A549 (cell line): ENCODE data around the gene POLR3H. TPM values are rescaled to one million over a fixed set of nuclear protein-coding genes. Genes with fewer than 3 reads are reported as not detected.

ENCODE experiments used
- ATAC-seq, 2 experiments: fragments of 200-7000 bp in 1 of 2; fragments of >200 bp in 1 of 2; cut with Nextera tagmentation in 1 of 2; cut with Tn5 transposase in 1 of 2; 3 replicates each; pipeline versions ENCODE4 v1.8.0 to v1.9.1; 2018 to 2020; ENCODE audit warnings: mild to moderate bottlenecking in 1 of 2, moderate library complexity in 1 of 2
- CTCF ChIA-PET: fragments of 300-600 bp; sonication (Branson Sonifier 250); formaldehyde crosslinking; extraction: SDS; loops from one replicate; lab custom pipeline; 2021; ENCODE audit warnings: antibody characterized with exemption, inconsistent platforms; lab: Yijun Ruan, JAX
- POLR2A ChIA-PET: fragments of 350-600 bp; formaldehyde crosslinking; extraction: SDS; loops from one replicate; lab custom pipeline; 2021; ENCODE audit warnings: antibody characterized with exemption, inconsistent platforms; lab: Yijun Ruan, JAX
- DNase-seq, 2 experiments: peaks; one replicate each; pipeline versions ENCODE4 v3.0.0 to v3.0.0-alpha.2; 2011 to 2016; ENCODE audit warnings: low read depth in 1 of 2, low spot score in 1 of 2
- FAIRE-seq: peaks from 2 replicates; lab custom pipeline; 2011; peaks lifted over from hg19 to GRCh38; lab: Jason Lieb, UNC
- H3K27ac ChIP-seq, 2 experiments: fragments of >200 bp; sonication (Bioruptor Twin); formaldehyde crosslinking; 3 replicates each; pipeline ENCODE4 v1.5.1; 2016 to 2017
- H3K4me1 ChIP-seq: fragments of >200 bp; sonication (Bioruptor Twin); formaldehyde crosslinking; 3 replicates; pipeline ENCODE4 v1.6.1; 2016
- H3K4me2 ChIP-seq: fragments of >200 bp; sonication (Bioruptor Twin); formaldehyde crosslinking; 3 replicates; pipeline ENCODE4 v1.6.1; 2016
- H3K4me3 ChIP-seq: fragments of >200 bp; sonication (Bioruptor Twin); formaldehyde crosslinking; 3 replicates; pipeline ENCODE4 v1.5.1; 2016
- H3K9me3 ChIP-seq: fragments of >200 bp; sonication (Bioruptor Twin); formaldehyde crosslinking; 3 replicates; pipeline ENCODE4 v1.6.1; 2016
- CBX2 ChIP-seq: fragments of 200-600 bp; sonication (generic); IDR thresholded peaks from 2 replicates; pipeline ENCODE4 v1.6.1; 2016; ENCODE audit warnings: low read depth, mild to moderate bottlenecking, borderline replicate concordance
- CEBPB ChIP-seq, 2 experiments: fragments of >200 bp in 1 of 2; sonication (Bioruptor Twin) in 1 of 2; formaldehyde crosslinking in 1 of 2; IDR thresholded peaks; 2 replicates each; pipeline ENCODE4 v1.6.1; 2012 to 2016
- CHD2 ChIP-seq: fragments of 150-350 bp; IDR thresholded peaks from 2 replicates; pipeline ENCODE4 v1.6.1; 2014; ENCODE audit warnings: low read length; ENCODE audit not compliant: partially characterized antibody
- CHD4 ChIP-seq: fragments of 200-600 bp; sonication (generic); IDR thresholded peaks from 2 replicates; pipeline ENCODE4 v1.6.1; 2016; ENCODE audit warnings: antibody characterized with exemption, mild to moderate bottlenecking, borderline replicate concordance
- E2F6 ChIP-seq: IDR thresholded peaks from 2 replicates; pipeline ENCODE4 v1.6.1; 2012; ENCODE audit warnings: low read depth, borderline replicate concordance
- EHF ChIP-seq: fragments of 250-450 bp; sonication (Bioruptor Pico); IDR thresholded peaks from 2 replicates; pipeline ENCODE4 v1.5.0; 2020; ENCODE audit warnings: mild to moderate bottlenecking
- ESRRA ChIP-seq: fragments of 150-350 bp; IDR thresholded peaks from 2 replicates; pipeline ENCODE4 v1.6.1; 2014; ENCODE audit warnings: mild to moderate bottlenecking, low read length, borderline replicate concordance
- FOSL2 ChIP-seq, 2 experiments: fragments of 450-650 bp in 1 of 2; fragments of >200 bp in 1 of 2; sonication (Bioruptor Twin) in 1 of 2; formaldehyde crosslinking; IDR thresholded peaks; 2 replicates each; pipeline versions ENCODE4 v1.5.0 to v1.6.1; 2016 to 2020; ENCODE audit warnings: mild to moderate bottlenecking in 1 of 2, moderate library complexity in 1 of 2
- HEYL ChIP-seq: fragments of 250-450 bp; sonication (Bioruptor Pico); IDR thresholded peaks from 2 replicates; pipeline ENCODE4 v1.8.0; 2021; ENCODE audit warnings: mild to moderate bottlenecking, moderate library complexity
- HOXA7 ChIP-seq: fragments of 250-450 bp; sonication (Bioruptor Pico); IDR thresholded peaks from 2 replicates; pipeline ENCODE4 v1.5.0; 2020; ENCODE audit warnings: mild to moderate bottlenecking, moderate library complexity
- HOXB13 ChIP-seq: fragments of 250-450 bp; sonication (Bioruptor Pico); IDR thresholded peaks from 2 replicates; pipeline ENCODE4 v1.5.0; 2020; ENCODE audit warnings: low read depth, mild to moderate bottlenecking, moderate library complexity
- JUN ChIP-seq, 2 experiments: fragments of >200 bp; sonication (Bioruptor Twin); formaldehyde crosslinking; IDR thresholded peaks; 2 replicates in 1 of 2; 3 replicates in 1 of 2; pipeline ENCODE4 v1.6.1; 2016 to 2017
- KDM5A ChIP-seq: fragments of 200-600 bp; sonication (generic); IDR thresholded peaks from 2 replicates; pipeline ENCODE4 v1.6.1; 2016; ENCODE audit warnings: antibody characterized with exemption, mild to moderate bottlenecking
- MAFK ChIP-seq: fragments of 450-650 bp; IDR thresholded peaks from 2 replicates; pipeline ENCODE4 v1.6.1; 2014; ENCODE audit not compliant: partially characterized antibody
- MAX ChIP-seq: IDR thresholded peaks from 2 replicates; pipeline ENCODE4 v1.6.1; 2012
- MAZ ChIP-seq: fragments of 150-350 bp; IDR thresholded peaks from 2 replicates; pipeline ENCODE4 v1.6.1; 2014; ENCODE audit warnings: antibody characterized with exemption, low read depth, low read length, borderline replicate concordance
- NPAS2 ChIP-seq: fragments of 250-450 bp; sonication (Bioruptor Pico); IDR thresholded peaks from 2 replicates; pipeline ENCODE4 v1.8.0; 2022; ENCODE audit warnings: mild to moderate bottlenecking, moderate library complexity, borderline replicate concordance
- NR3C1 ChIP-seq: fragments of >200 bp; sonication (Bioruptor Twin); formaldehyde crosslinking; IDR thresholded peaks from 3 replicates; pipeline ENCODE4 v1.6.1; 2017
- PHF8 ChIP-seq: fragments of 200-600 bp; sonication (generic); IDR thresholded peaks from 2 replicates; pipeline ENCODE4 v1.6.1; 2016; ENCODE audit warnings: low read depth, mild to moderate bottlenecking, antibody characterized with exemption, moderate library complexity, borderline replicate concordance
- POLR2A ChIP-seq: IDR thresholded peaks from 2 replicates; pipeline ENCODE4 v1.6.1; 2012; ENCODE audit warnings: mild to moderate bottlenecking, low read length
- REST ChIP-seq: fragments of 200-600 bp; sonication (generic); IDR thresholded peaks from 2 replicates; pipeline ENCODE4 v1.6.1; 2016; ENCODE audit warnings: antibody characterized with exemption, mild to moderate bottlenecking, moderate library complexity
- RFX5 ChIP-seq: fragments of 450-650 bp; IDR thresholded peaks from 2 replicates; pipeline ENCODE4 v1.7.1; 2014; ENCODE audit warnings: antibody characterized with exemption, mild to moderate bottlenecking, moderate library complexity
- RNF2 ChIP-seq: fragments of 200-600 bp; sonication (generic); IDR thresholded peaks from 2 replicates; pipeline ENCODE4 v1.6.1; 2016; ENCODE audit warnings: low read depth, mild to moderate bottlenecking, antibody characterized with exemption, moderate library complexity, borderline replicate concordance
- TP53 ChIP-seq: fragments of 250-450 bp; sonication (Bioruptor Pico); IDR thresholded peaks from 2 replicates; pipeline ENCODE4 v1.5.0; 2021; ENCODE audit warnings: mild to moderate bottlenecking, moderate library complexity
- USF2 ChIP-seq: fragments of 450-650 bp; IDR thresholded peaks from 2 replicates; pipeline ENCODE4 v1.6.1; 2014; ENCODE audit warnings: antibody characterized with exemption
- ZFP36 ChIP-seq: fragments of 450-650 bp; IDR thresholded peaks from 2 replicates; pipeline ENCODE4 v1.6.1; 2014; ENCODE audit warnings: borderline replicate concordance; ENCODE audit not compliant: partially characterized antibody
- ZNF302 ChIP-seq: fragments of 250-450 bp; sonication (Bioruptor Pico); IDR thresholded peaks from 2 replicates; pipeline ENCODE4 v1.9.0; 2021; ENCODE audit warnings: inconsistent platforms, mild to moderate bottlenecking, moderate library complexity
- ZSCAN20 ChIP-seq: fragments of 250-450 bp; sonication (Bioruptor Pico); IDR thresholded peaks from 2 replicates; pipeline ENCODE4 v1.8.0; 2022; ENCODE audit warnings: mild to moderate bottlenecking, moderate library complexity
- WGBS: methylation state at CpG from one replicate; pipeline ENCODE4 v1.1.6; 2017; ENCODE audit errors: missing lambda C conversion rate; 5-methylcytosine and 5-hydroxymethylcytosine counted together
- polyA plus RNA-seq, 4 experiments: library from polyadenylated mRNA; depleted of rRNA in 3 of 4; stranded (reverse); fragments of >200 nt; fragmentation: RNase III in 1 of 4; extraction: RNeasy Plus Mini Kit Qiagen cat#74134 plus additional on column Dnase treatment in 1 of 4; gene quantifications; 2 replicates in 3 of 4; 3 replicates in 1 of 4; pipeline ENCODE4 v1.2.3, GENCODE V29; 2011 to 2017

Gene POLR3H
- polyA plus RNA-seq, 2 of the 4 experiments (the other 2 are of a cell fraction) = 24.5 to 27.7 TPM

GRCh38 chr22:41589391-41590241 lies 45.3 kb upstream of the POLR3H start, which contains the start of gene PMM1:
TSS of gene PMM1 (minus strand) at chr22:41589840. CDS start at chr22:41589805, 35 bp downstream.
- FAIRE-seq = no peak
- Histone ChIP-seq H3K4me1 (peaks cover 21% of the 10 kb centered on the region), H3K27ac (peak within 1 kb of the TSS; percentile 78 to 97)

GRCh38 chr22:41587347-41587723 lies 43.1 kb upstream of the POLR3H start:
- POLR2A ChIA-PET = no interaction called here
- FAIRE-seq = no peak
- no peak for ATAC-seq
- peak overlapping the region; percentile 56 to 97; a peak in 4 of 6 replicates for H3K27ac ChIP-seq
- peak overlapping the region; percentile 93 for H3K4me2 ChIP-seq
- DNase-seq = no peak
- no peak overlapping the region for H3K4me3 ChIP-seq
- no peaks in the 10 kb centered on the region for H3K9me3 ChIP-seq
- peaks cover 21% of the 10 kb centered on the region for H3K4me1 ChIP-seq
- CTCF ChIA-PET = interaction anchor here (0.7 to 2.0 kb wide), 2 partner anchors 10 to 25 kb away, joined by 3 to 5 read pairs; no protein-coding TSS in a partner anchor
- 68% methylated on average over 7 of the region's 7 CpGs for WGBS
- no peak for TF ChIP-seq MAFK
- TF ChIP-seq E2F6 = no peak
- no peak for TF ChIP-seq CHD4
- no peak for TF ChIP-seq POLR2A
- TF ChIP-seq ZNF302 (CRISPR knock-in tag) = no peak
- no peak for TF ChIP-seq HOXA7 (CRISPR knock-in tag)
- no peak for TF ChIP-seq EHF (CRISPR knock-in tag)
- TF ChIP-seq TP53 (CRISPR knock-in tag) = no peak
- no peak for TF ChIP-seq ZSCAN20
- TF ChIP-seq MAZ = no peak
- TF ChIP-seq PHF8 = no peak
- TF ChIP-seq NR3C1 = no peak
- no peak for TF ChIP-seq KDM5A
- no peak for TF ChIP-seq CBX2

More at GRCh38 chr22:41589391-41590241, 45.3 kb upstream of the POLR3H start, which contains the start of gene PMM1:
- WGBS = 0% methylated on average over 4 of the region's 61 CpGs
- CTCF ChIA-PET = interaction anchor here (0.7 to 2.2 kb wide), 9 partner anchors 9 to 351 kb away, joined by 3 to 13 read pairs (median 4); partner anchors contain the start of gene CSDC2
- peak; percentile 95 to 96 for ATAC-seq
- peak within 1 kb of the TSS; percentile 82 for H3K4me3 ChIP-seq
- no peaks in the 10 kb centered on the region for H3K9me3 ChIP-seq
- no peak for TF ChIP-seq ZFP36
- TF ChIP-seq MAFK = peak; percentile 59
- TF ChIP-seq EHF (CRISPR knock-in tag) = no peak
- no peak for TF ChIP-seq RFX5
- TF ChIP-seq E2F6 = peak; percentile 85
- TF ChIP-seq CEBPB (IDR thresholded peaks at IDR 0.05) = peak; percentile 51 to 87
- no peak for TF ChIP-seq CHD2
- TF ChIP-seq HOXB13 = no peak
- no peak for TF ChIP-seq FOSL2 (IDR thresholded peaks at IDR 0.05)
- TF ChIP-seq FOSL2 (CRISPR knock-in tag; IDR thresholded peaks at IDR 0.05) = no peak
- TF ChIP-seq USF2 = no peak
- TF ChIP-seq HEYL (CRISPR knock-in tag) = no peak
- peak; percentile 62; the same call in 1 of the 2 replicates for TF ChIP-seq MAX
- no peak for TF ChIP-seq RNF2
- no peak for TF ChIP-seq REST
- peak in 1 of 2 experiments; percentile 36; a peak in 1 of 5 replicates for TF ChIP-seq JUN (IDR thresholded peaks at IDR 0.05)
- TF ChIP-seq ESRRA = no peak
- TF ChIP-seq NPAS2 (CRISPR knock-in tag) = no peak
- TF ChIP-seq POLR2A = peak; percentile 72
- TF ChIP-seq, all 56 proteins: peak for 6
- H3K4me2 ChIP-seq = peak within 1 kb of the TSS; percentile 93
- DNase-seq = peak; percentile 93 to 99
- POLR2A ChIA-PET = interaction anchor here (0.5 to 1.9 kb wide), 16 partner anchors 8 to 732 kb away, joined by 3 to 16 read pairs (median 6); partner anchors contain the start of gene POLR3H
